H1 (cell line): ENCODE measurements around the gene SYTL2. TPM values are rescaled to one million over a fixed set of nuclear protein-coding genes. Genes with fewer than 3 reads are reported as not detected.

Experiments
- CTCF ChIA-PET: fragments of 300-600 bp; sonication (Branson Sonifier 250); formaldehyde crosslinking; loops from one replicate; lab custom pipeline; 2021; ENCODE audit not compliant: partially characterized antibody; lab: Charles Lee
- POLR2A ChIA-PET: fragments of 300-600 bp; sonication (Branson Sonifier 250); formaldehyde crosslinking; loops from one replicate; lab custom pipeline; 2021; ENCODE audit warnings: inconsistent platforms; ENCODE audit not compliant: partially characterized antibody; lab: Charles Lee
- DNase-seq, 2 experiments: peaks; one replicate each; pipeline versions ENCODE4 v3.0.0 to v3.0.0-alpha.2; 2010 to 2022; ENCODE audit warnings: low spot score in 2 of 2, low read depth in 1 of 2, mixed read lengths in 1 of 2
- FAIRE-seq: peaks from 2 replicates; lab custom pipeline; 2011; peaks lifted over from hg19 to GRCh38; lab: Jason Lieb, UNC
- H2AFZ ChIP-seq: 2 replicates; pipeline ENCODE4 v1.8.1; 2012; ENCODE audit warnings: low read length, inconsistent platforms
- H2AK5ac ChIP-seq: 2 replicates; pipeline ENCODE4 v1.6.1; 2013; ENCODE audit warnings: low read depth, low read length
- H2BK120ac ChIP-seq: replicated peaks from 2 replicates; pipeline ENCODE3; 2013; ENCODE audit warnings: low read depth, low read length, inconsistent platforms
- H2BK12ac ChIP-seq: 2 replicates; pipeline ENCODE4 v1.6.1; 2013; ENCODE audit warnings: low read depth, low read length
- H2BK15ac ChIP-seq: 2 replicates; pipeline ENCODE4 v1.6.1; 2013; ENCODE audit warnings: low read length
- H2BK20ac ChIP-seq: 2 replicates; pipeline ENCODE4 v1.6.1; 2013; ENCODE audit warnings: low read length
- H2BK5ac ChIP-seq: 2 replicates; pipeline ENCODE4 v1.6.1; 2013; ENCODE audit warnings: low read depth, low read length
- H3K14ac ChIP-seq: 2 replicates; pipeline ENCODE4 v1.6.1; 2013; ENCODE audit warnings: inconsistent platforms; ENCODE audit not compliant: insufficient read length
- H3K18ac ChIP-seq: 2 replicates; pipeline ENCODE4 v1.6.1; 2013; ENCODE audit warnings: low read length; ENCODE audit errors: extremely low read depth
- H3K23ac ChIP-seq: 2 replicates; pipeline ENCODE4 v1.6.1; 2013; ENCODE audit warnings: inconsistent platforms; ENCODE audit not compliant: insufficient read length
- H3K23me2 ChIP-seq: 2 replicates; pipeline ENCODE4 v1.6.1; 2013; ENCODE audit warnings: low read depth, low read length
- H3K27ac ChIP-seq: 2 replicates; pipeline ENCODE4 v1.6.1; 2011; ENCODE audit warnings: low read depth, low read length, inconsistent platforms
- H3K27me3 ChIP-seq, 4 experiments: replicated peaks in 1 of 4; 1 replicate in 1 of 4; 2 replicates in 3 of 4; pipeline versions ENCODE4 v1.6.1 to v1.8.1; 2011 to 2013; ENCODE audit warnings: low read length in 3 of 4, mild to moderate bottlenecking in 3 of 4, inconsistent platforms in 2 of 4, mixed read lengths in 2 of 4, moderate library complexity in 1 of 4; ENCODE audit not compliant: control insufficient read depth in 3 of 4, insufficient read depth in 3 of 4; ENCODE audit errors: extremely low read depth in 1 of 4
- H3K36me3 ChIP-seq, 4 experiments: 2 replicates each; pipeline versions ENCODE4 v1.6.1 to v1.8.1; 2011 to 2013; ENCODE audit warnings: mild to moderate bottlenecking in 4 of 4, low read length in 3 of 4, moderate library complexity in 2 of 4, control low read depth in 1 of 4, inconsistent platforms in 1 of 4; ENCODE audit not compliant: insufficient read depth in 4 of 4, control insufficient read depth in 2 of 4
- H3K4ac ChIP-seq: replicated peaks from 2 replicates; pipeline ENCODE3; 2013; ENCODE audit warnings: low read length, low read depth, mixed read lengths, inconsistent platforms; ENCODE audit not compliant: insufficient read length
- H3K4me1 ChIP-seq, 4 experiments: replicated peaks in 1 of 4; 1 replicate in 1 of 4; 2 replicates in 3 of 4; pipeline versions ENCODE4 v1.6.1 to v1.8.1; 2011 to 2013; ENCODE audit warnings: low read length in 3 of 4, inconsistent platforms in 2 of 4, mixed read lengths in 1 of 4; ENCODE audit not compliant: insufficient read depth in 4 of 4, control insufficient read depth in 3 of 4
- H3K4me2 ChIP-seq, 2 experiments: 2 replicates each; pipeline versions ENCODE4 v1.6.1 to v1.8.1; 2011 to 2013; ENCODE audit warnings: low read depth in 2 of 2, low read length in 2 of 2, control low read depth in 1 of 2, inconsistent platforms in 1 of 2, mild to moderate bottlenecking in 1 of 2; ENCODE audit not compliant: insufficient read depth in 1 of 2
- H3K4me3 ChIP-seq, 4 experiments: fragments of 200-600, 300-600 bp in 1 of 4; sonication (generic), shearing (Covaris generic), sonication (Bioruptor Twin) in 1 of 4; 2 replicates each; pipeline versions ENCODE4 v1.5.1 to v1.8.1; 2011 to 2016; ENCODE audit warnings: low read length in 4 of 4, low read depth in 3 of 4, control low read depth in 2 of 4, inconsistent platforms in 2 of 4, mild to moderate bottlenecking in 2 of 4, mixed read lengths in 1 of 4, moderate library complexity in 1 of 4; ENCODE audit not compliant: insufficient read depth in 2 of 4; ENCODE audit errors: extremely low read depth in 1 of 4
- H3K56ac ChIP-seq: replicated peaks from 2 replicates; pipeline ENCODE3; 2013; ENCODE audit warnings: low read depth, mild to moderate bottlenecking, mixed read lengths, low read length, inconsistent platforms; ENCODE audit not compliant: insufficient read length
- H3K79me1 ChIP-seq: 2 replicates; pipeline ENCODE4 v1.6.1; 2013; ENCODE audit warnings: low read depth, low read length, control low read depth
- H3K79me2 ChIP-seq, 2 experiments: 2 replicates each; pipeline versions ENCODE4 v1.6.1 to v1.8.1; 2012 to 2013; ENCODE audit warnings: low read length in 2 of 2, mild to moderate bottlenecking in 2 of 2, inconsistent platforms in 1 of 2; ENCODE audit not compliant: insufficient read depth in 2 of 2, control insufficient read depth in 1 of 2
- H3K9ac ChIP-seq, 4 experiments: replicated peaks in 1 of 4; 1 replicate in 1 of 4; 2 replicates in 3 of 4; pipeline versions ENCODE4 v1.6.1 to v1.8.1; 2011 to 2013; ENCODE audit warnings: low read depth in 3 of 4, low read length in 3 of 4, control low read depth in 2 of 4, mild to moderate bottlenecking in 2 of 4, moderate library complexity in 2 of 4, inconsistent platforms in 1 of 4; ENCODE audit errors: extremely low read depth in 1 of 4
- H3K9me3 ChIP-seq, 2 experiments: 2 replicates each; pipeline versions ENCODE4 v1.6.1 to v1.8.1; 2012 to 2013; ENCODE audit warnings: mild to moderate bottlenecking in 2 of 2, moderate library complexity in 2 of 2, control low read depth in 1 of 2, inconsistent platforms in 1 of 2, low read depth in 1 of 2, low read length in 1 of 2, mixed read lengths in 1 of 2; ENCODE audit not compliant: insufficient read depth in 2 of 2
- H4K20me1 ChIP-seq, 2 experiments: replicated peaks in 1 of 2; 2 replicates each; pipeline versions ENCODE3 to v1.8.1; 2011 to 2013; ENCODE audit warnings: inconsistent platforms in 2 of 2, low read length in 2 of 2, mild to moderate bottlenecking in 1 of 2; ENCODE audit not compliant: insufficient read depth in 2 of 2, control insufficient read depth in 1 of 2
- H4K5ac ChIP-seq: 2 replicates; pipeline ENCODE4 v1.6.1; 2013; ENCODE audit warnings: low read length, low read depth, mixed read lengths, inconsistent platforms; ENCODE audit not compliant: insufficient read length
- H4K8ac ChIP-seq: 2 replicates; pipeline ENCODE4 v1.8.0; 2013; ENCODE audit warnings: mild to moderate bottlenecking, moderate library complexity, low read length, inconsistent platforms; ENCODE audit not compliant: insufficient read depth; ENCODE audit errors: extremely low read depth
- H4K91ac ChIP-seq: replicated peaks from 2 replicates; pipeline ENCODE3; 2013; ENCODE audit warnings: low read length, mixed read lengths, inconsistent platforms; ENCODE audit not compliant: insufficient read length
- BACH1 ChIP-seq: IDR thresholded peaks from 2 replicates; pipeline ENCODE4 v1.6.1; 2012; ENCODE audit warnings: low read length, improper control_type of control experiment
- CBX8 ChIP-seq: fragments of 300-800, 300-1000 bp; sonication (generic); IDR thresholded peaks from 2 replicates; pipeline ENCODE4 v1.7.1; 2016; ENCODE audit warnings: low read depth, low read length, borderline replicate concordance
- CHD1 ChIP-seq: IDR thresholded peaks from 2 replicates; pipeline ENCODE4 v1.6.1; 2012; ENCODE audit warnings: low read depth, low read length, improper control_type of control experiment
- CHD2 ChIP-seq: IDR thresholded peaks from 2 replicates; pipeline ENCODE4 v1.6.1; 2012; ENCODE audit warnings: low read length, improper control_type of control experiment
- MAFK ChIP-seq: IDR thresholded peaks from 2 replicates; pipeline ENCODE4 v1.6.1; 2012; ENCODE audit warnings: low read depth, mild to moderate bottlenecking, improper control_type of control experiment, low read length
- NRF1 ChIP-seq: IDR thresholded peaks from 2 replicates; pipeline ENCODE4 v1.6.1; 2011; ENCODE audit warnings: mild to moderate bottlenecking, low read depth, low read length, improper control_type of control experiment
- POLR2AphosphoS5 ChIP-seq: IDR thresholded peaks from 2 replicates; pipeline ENCODE4 v1.6.1; 2011; ENCODE audit warnings: low read depth, low read length
- RFX5 ChIP-seq: IDR thresholded peaks from 2 replicates; pipeline ENCODE4 v1.6.1; 2011; ENCODE audit warnings: low read depth, low read length, improper control_type of control experiment, borderline replicate concordance
- YY1 ChIP-seq: IDR thresholded peaks from 2 replicates; pipeline ENCODE4 v1.6.1; 2011; ENCODE audit warnings: low read depth, mild to moderate bottlenecking, low read length
- whole genome bisulfite sequencing, 2 experiments: shearing (Covaris generic) in 1 of 2; methylation state at CpG; one replicate each; pipeline versions ENCODE4 v1.1.6 to v1.1.7; 2013 to 2015; ENCODE audit warnings: low lambda C conversion rate in 2 of 2, mixed read lengths in 2 of 2, inconsistent platforms in 1 of 2, low coverage in 1 of 2, missing lambda C conversion rate in 1 of 2; ENCODE audit not compliant: insufficient replicate concordance in 2 of 2, insufficient coverage in 1 of 2, insufficient read length in 1 of 2; ENCODE audit errors: extremely low coverage in 1 of 2, missing lambda C conversion rate in 1 of 2; 5-methylcytosine and 5-hydroxymethylcytosine counted together
- polyA plus RNA-seq, 7 experiments: library from polyadenylated mRNA; depleted of rRNA in 3 of 7; stranded (reverse) in 5 of 7; unstranded in 2 of 7; fragments of >200 nt in 5 of 7; fragments of 200-250 nt in 2 of 7; gene quantifications; 1 replicate in 5 of 7; 2 replicates in 1 of 7; 4 replicates in 1 of 7; pipeline versions ENCODE4 v1.2.1 to v1.2.3, GENCODE V29; 2011 to 2013; ENCODE audit warnings: missing spikeins in 2 of 7, mixed read lengths in 2 of 7
- total RNA-seq: library from RNA; stranded (reverse); fragmentation: NEBNext Ultra II Directional; extraction: Animal tissue kit (Norgen Biotek cat#: 25700); gene quantifications from 2 replicates; pipeline ENCODE4 v1.2.1, GENCODE V29; 2021
- TF ChIP-seq, protein P1 (sequence below): IDR thresholded peaks from 2 replicates; pipeline ENCODE4 v1.6.1; 2012; ENCODE audit warnings: inconsistent platforms

SYTL2 gene
- total and polyA plus RNA-seq, 2 of the 8 experiments (the other 6 are each of a cell fraction or from before 2014, with no cell fraction given), result 1.3 to 9.1 TPM

DNA sequence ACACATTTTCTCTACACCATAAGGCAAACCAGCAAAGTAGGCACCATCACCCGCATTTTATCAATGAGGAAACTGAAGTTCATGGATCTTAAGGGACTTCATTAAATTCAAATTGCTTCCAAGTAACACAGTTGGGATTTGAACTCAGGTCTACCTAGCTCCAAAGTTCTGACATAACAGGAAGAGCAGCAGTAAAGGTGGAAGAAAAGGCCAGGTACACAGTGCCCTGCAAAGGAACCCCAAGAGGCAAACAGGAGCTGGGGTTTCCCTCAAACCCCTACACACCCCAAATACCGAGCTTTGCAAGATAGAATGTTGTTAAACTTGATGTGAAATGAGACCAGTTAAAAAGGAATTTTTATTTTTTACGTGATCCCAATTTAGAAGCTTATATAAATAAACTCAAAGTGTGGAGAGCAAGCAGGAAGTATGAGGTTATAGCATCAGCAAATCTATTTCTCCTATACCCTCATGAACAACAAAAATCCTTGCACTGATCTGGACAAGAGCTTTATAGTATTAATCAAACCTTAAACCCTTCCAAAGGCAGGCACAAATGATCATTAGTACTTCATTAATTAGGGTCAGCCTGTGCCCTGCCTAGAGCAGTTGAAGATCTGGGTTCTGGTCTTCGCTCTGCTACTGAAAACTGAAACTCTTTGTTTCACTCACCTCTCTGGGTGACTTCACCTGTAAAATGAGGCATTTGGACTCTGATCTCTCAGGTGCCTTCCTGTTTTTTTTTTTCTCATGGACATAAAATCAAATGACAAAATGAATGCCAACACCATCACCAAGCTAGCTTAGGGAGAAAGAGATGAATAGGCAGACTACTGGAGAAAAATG is 36.5 kb downstream of the SYTL2 start:
- Histone ChIP-seq H3K36me3 (no peaks in the 10 kb centered on the region), H3K23me2 (no peaks in the 10 kb centered on the region), H2AFZ (no peak overlapping the region), H3K18ac (no peak overlapping the region), H4K5ac (no peak overlapping the region), H3K4me1 (peaks cover 0 to 6% (median 4%) of the 10 kb centered on the region in 4 experiments; a peak in 2 of 7 replicates), H4K20me1 (no peaks in the 10 kb centered on the region), H2BK120ac (no peak overlapping the region), H3K14ac (no peak overlapping the region), H3K23ac (no peak overlapping the region), H3K4me2 (no peak overlapping the region), H3K56ac (no peak overlapping the region), H3K4ac (no peak overlapping the region), H2BK12ac (no peak overlapping the region), H4K8ac (no peak overlapping the region), H3K27me3 (no peaks in the 10 kb centered on the region), H3K27ac (no peak overlapping the region), H3K9me3 (no peaks in the 10 kb centered on the region), H2BK15ac (no peak overlapping the region), H2AK5ac (no peak overlapping the region), H3K4me3 (no peak overlapping the region), H2BK20ac (no peak overlapping the region), H3K79me2 (no peaks in the 10 kb centered on the region), H3K9ac (no peak overlapping the region), H2BK5ac (no peak overlapping the region), H3K79me1 (no peaks in the 10 kb centered on the region), H4K91ac (no peak overlapping the region)
- 90% methylated on average over 4 of the region's 4 CpGs; no CpG with 5 or more reads in 1 of the 2 experiments for WGBS, 2 experiments
- FAIRE-seq, result no peak
- DNase-seq, result no peak
- TF ChIP-seq, protein P1, sequence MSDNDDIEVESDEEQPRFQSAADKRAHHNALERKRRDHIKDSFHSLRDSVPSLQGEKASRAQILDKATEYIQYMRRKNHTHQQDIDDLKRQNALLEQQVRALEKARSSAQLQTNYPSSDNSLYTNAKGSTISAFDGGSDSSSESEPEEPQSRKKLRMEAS, result no peak
- TF ChIP-seq YY1 (no peak), POLR2AphosphoS5 (no peak), CBX8 (no peak), NRF1 (no peak), RFX5 (no peak), BACH1 (no peak), MAFK (no peak), CHD1 (no peak), CHD2 (no peak)
- POLR2A ChIA-PET, result no interaction called here
- CTCF ChIA-PET, result interaction anchor here (1.9 kb wide), 1 partner anchor 22 kb away, joined by 5 read pairs; no protein-coding TSS in a partner anchor
